HG03135 (cell line): ENCODE measurements around the gene ARHGEF2.

Experiments
- ATAC-seq: cut with Tn5 transposase; IDR thresholded peaks from one replicate; pipeline ENCODE4 v1.9.1; 2021; ENCODE audit warnings: mild to moderate bottlenecking, moderate library complexity; ENCODE audit not compliant: unreplicated experiment

The ARHGEF2 gene

DNA sequence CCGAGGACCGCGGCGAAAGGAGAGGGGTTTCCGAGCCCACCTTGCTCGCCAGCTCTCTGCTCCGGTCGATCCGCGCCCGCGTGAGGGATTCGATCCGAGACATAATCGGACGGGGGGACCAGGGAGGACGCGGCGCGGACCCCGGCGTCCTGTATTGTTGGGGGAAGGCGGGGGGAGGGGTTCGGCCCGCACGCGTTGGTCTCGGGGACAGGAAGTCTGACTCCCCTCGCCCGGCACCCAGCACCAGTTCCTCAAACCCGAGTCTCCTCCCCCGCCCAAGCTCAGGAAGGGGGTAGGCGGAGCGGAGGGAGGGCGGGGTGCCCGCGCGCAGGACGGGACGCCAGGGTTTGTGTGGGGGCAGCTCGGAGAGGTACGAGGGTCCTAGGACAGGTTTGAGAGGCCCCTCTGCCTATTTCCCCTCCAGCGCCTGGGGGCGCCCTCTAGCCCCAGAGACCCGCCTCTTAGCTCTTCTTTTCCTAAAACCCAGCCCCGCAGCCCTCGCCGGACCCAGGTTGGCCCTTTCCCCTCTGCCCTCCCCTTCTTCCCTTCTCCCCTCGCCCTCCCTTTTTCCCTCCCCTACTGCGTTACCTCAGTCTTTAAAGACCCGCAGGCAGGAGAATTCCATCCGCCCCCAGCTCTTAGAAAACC lies at the start of gene ARHGEF2:
ARHGEF2 (minus strand) TSS at position 223 of the 648 bp plus-strand sequence; CDS start at position 103, 120 bp downstream.
- ATAC-seq: peak; percentile 44

DNA sequence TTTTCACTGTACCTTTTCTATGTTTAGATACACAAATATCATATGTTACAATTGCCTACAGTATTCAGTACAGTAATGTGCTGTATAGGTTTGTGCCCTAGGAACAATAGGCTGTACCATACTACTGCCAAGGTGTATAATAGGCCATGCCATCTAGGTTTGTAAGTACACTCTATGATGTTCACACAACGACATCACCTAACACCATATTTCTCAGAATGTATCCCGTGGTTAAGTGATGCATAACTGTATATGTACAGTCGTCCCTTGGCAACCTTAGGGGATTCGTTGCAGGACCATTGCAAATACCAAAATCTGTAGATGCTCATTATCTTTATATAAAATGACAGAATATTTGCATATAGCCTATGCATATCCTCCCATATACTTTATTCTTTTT lies 48.2 kb upstream of the ARHGEF2 start:
- ATAC-seq: no peak

DNA sequence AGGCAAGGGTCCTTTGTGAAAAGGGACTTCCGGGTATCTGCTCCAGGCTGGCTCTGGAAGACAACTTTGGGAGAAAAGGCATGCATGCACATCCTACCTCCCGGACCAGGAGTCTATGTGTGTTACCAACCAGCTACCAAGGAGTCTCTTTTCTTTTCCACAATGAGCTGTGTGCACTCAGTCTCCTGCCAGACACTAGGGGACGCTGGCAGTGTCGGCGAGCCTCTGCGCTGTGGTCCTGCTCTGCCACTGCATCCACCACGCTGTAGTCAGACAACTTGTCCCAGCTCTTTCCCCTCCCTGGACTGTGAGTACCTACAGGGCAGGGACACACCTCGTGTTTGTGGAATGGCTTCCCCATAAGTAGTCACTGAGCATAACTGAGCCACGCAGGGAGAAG lies 47.5 kb upstream of the ARHGEF2 start:
- ATAC-seq: peak; percentile 52

DNA sequence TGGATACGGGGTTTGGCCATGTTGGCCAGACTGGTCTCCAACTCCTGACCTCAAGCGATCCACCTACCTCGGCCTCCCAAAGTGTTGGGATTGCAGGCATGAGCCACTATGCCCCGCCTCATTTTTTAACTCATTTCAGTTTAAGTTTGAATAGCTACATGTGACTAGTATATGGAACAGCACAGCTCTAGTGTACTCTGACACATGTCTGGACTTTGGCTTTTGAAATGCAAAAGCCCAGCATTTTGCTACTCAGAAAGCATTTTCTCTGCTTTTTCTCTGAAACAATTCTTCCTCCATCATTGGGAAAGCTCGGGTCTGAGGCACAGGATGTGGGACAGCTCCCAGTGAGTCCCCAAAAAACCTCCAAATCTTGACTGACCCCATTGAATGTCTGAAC lies 46.5 kb upstream of the ARHGEF2 start:
- ATAC-seq: no peak

DNA sequence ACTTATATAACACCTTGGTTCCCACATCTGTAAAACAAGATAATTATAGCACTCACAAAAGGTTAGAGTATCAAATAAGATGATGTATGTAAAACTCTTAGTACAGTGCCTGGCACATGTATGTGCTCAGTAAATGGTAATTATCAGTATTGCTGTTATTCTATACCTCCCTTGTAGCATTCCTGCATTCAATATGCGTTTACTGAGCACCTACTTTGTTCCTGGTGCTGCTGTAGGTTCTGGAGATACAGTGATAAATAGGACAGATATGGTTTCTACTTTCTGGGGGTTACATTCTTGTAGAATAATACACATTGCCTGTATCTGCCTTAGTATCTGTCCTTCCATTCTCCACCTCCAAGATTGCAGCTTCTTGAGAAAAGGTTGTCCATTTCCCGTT lies 43.6 kb upstream of the ARHGEF2 start:
- ATAC-seq: no peak

DNA sequence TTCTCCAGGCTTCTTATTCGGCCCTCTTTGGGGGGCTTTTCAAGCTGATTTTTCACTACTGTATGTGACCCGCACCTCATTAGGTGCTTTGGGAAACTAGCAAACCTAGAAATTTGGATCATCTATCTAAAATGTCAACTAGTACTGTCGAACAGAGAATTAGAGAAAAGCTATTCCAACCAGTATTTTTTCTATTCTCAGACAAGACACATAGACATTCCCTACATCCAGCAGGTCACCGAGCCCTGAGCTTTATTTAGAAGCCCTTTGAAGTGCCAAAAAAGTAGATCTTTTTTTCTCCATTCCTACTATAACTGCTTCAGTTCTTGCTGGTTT lies 42.7 kb upstream of the ARHGEF2 start:
- ATAC-seq: peak; percentile 5

DNA sequence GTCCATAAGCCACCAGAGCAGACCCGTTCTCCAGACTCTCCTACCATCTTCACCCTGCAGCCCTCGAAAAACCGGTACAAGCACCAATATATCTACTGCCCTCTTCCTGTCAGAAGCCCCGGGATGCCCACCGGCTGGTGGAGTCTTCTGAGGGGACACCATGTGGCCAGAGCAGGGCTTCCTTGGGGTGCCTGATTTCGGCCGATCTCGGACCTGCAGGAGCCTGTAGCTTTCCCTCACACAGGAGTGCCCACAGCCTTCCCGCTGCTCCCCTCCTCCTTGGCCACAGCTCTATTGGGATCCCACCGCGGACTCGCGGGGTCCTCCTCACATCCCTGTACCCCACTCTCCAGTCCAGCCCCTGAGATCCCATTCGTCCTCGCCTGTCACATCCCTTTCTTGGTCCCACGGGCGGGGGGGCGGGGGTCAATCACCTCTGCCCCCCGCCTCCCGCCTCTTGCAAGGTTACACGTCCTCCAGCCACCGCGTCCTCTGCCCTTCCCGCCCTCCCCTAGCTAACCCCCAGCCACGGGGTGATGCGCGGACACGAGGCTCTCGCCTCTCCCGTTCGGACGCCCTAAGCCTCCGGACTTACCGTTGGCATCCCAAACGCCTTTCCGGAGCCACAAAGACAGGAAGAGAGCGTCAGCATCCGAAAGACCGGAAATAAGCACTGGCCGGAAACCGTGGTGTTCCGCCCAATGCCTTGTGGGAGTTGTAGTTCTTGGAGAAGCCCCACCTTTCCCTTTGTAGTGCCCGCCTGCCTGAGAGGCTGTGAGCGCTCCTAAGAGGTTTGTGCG lies 42.1 kb upstream of the ARHGEF2 start, which contains the start of gene SSR2:
SSR2 (minus strand) TSS at position 659 of the 800 bp plus-strand sequence. CDS start 784 bp downstream, outside the sequence.
- peak; percentile 94 for ATAC-seq

DNA sequence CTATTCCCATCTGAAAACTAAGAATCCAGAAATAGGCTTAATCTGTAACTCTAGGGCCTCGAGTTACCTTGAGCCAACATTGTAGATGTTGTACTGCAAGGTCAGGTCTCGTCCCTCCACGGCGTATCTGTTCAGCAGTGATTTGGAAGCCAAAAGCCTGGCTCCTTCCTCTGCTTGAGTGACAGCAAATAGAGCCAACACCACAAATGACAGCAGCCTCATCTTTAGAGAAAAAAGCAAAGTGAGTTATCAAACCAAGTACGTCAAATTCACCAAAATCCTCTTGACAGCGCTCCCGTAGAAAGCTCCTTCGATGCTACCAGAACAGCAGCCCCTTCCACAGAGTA lies 41.6 kb upstream of the ARHGEF2 start:
- ATAC-seq: no peak

DNA sequence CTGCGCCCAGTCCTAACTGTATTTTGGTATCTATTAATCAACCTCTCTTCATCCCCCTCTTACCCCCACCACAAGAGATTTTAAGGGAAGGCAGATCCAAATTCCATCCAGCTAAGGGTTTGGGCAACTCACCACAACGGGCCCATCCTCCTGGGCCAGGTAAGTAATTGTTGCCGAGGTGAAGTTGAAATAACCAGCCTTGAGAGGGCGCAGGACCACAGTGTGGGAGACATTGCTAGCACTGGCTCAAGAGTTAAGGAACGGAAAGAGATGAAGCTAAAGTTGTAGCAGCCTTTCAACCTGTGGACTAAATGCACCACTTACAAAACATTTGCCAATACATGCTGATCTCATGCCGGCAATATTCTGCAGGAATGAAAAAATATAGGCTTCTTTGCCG lies 36.5 kb upstream of the ARHGEF2 start:
- ATAC-seq: no peak

DNA sequence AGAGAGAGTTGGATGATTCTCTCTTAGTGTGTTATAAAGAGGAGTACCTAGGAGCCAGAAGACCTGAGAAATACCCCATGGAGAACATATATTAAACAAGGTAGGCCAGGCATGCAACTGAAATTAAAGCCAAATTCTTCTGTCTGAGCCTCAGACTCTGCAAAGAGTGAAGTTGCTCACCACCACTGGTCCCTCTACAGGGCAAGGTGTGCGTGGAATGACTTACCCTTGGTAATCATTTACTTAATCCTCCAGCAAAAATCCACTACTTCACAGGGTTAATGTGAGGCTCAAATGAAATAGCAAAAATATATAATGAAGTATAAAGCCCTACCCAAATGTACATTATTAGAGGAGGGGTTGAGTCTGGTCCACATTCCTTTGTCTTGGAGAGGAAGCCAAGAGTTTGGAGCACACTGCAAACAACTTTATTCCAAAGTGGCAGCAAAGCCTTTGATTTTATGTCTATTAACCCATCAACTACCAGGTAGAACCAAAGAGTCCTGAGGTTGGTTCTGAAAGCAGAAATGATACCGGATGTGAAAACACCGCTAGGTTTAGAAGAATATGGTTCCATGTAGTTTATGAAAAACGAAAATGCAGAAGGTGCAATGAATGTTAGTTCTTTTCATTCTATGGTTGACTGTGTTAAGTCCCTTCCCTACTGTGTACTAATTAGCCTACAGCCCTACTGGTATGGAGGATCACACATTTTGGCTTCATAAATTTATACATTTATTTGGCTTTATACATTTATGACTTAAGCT lies 33.9 kb upstream of the ARHGEF2 start:
- peak; percentile 78 for ATAC-seq

DNA sequence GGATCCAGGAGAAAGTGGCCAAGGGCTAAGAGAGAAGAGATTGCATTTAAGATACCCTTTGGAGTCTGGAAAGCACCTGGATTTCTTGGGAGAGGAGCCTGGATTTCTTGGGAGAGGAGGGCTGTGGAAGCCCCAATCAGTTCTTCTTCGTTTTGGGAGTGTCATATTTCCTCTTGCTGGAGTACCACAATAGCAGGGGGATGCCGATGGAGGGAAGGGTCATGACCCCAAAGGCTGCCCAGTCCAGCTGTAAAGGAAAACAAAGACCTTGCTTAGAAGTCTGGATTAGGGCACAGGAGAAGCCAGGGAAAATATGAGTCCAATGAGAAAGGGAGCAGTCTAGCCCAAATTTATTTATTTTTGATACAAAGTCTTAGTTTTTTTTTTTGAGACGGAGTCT lies 31.1 kb upstream of the ARHGEF2 start:
- ATAC-seq: no peak

DNA sequence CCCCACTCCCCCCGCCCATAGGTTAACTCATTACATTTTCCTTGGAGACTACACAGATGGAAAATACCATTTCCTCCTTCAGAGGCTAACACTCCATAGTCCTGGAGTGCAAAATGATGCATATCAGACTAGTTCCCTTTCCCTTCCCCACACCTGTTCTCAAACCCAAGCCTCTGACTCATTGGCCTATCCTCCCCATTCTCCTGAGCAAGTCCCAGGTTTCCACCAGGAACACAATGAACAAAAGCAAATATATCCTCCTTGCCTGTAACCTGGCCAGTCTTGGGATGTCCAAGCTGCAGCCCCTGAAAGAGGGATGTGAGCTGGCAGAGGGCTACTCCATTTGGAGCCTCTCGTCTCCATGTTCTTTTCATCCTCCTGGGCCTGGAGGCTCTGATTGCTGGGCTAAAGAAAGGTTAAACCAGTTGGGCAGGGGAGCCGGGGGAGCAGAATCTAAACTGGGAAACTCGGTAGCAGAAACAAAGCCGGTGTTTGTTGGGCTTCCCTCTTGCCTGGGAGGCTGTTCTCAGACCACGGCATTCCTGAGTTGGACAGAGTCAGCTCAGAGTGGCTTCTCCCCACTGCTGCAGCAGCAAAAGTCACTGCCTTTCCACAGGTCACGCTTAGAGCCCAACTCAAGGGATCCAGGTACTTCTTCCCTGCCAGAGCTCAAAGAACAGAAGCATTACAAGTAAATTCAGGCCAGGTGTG lies 28.5 kb upstream of the ARHGEF2 start:
- no peak for ATAC-seq

DNA sequence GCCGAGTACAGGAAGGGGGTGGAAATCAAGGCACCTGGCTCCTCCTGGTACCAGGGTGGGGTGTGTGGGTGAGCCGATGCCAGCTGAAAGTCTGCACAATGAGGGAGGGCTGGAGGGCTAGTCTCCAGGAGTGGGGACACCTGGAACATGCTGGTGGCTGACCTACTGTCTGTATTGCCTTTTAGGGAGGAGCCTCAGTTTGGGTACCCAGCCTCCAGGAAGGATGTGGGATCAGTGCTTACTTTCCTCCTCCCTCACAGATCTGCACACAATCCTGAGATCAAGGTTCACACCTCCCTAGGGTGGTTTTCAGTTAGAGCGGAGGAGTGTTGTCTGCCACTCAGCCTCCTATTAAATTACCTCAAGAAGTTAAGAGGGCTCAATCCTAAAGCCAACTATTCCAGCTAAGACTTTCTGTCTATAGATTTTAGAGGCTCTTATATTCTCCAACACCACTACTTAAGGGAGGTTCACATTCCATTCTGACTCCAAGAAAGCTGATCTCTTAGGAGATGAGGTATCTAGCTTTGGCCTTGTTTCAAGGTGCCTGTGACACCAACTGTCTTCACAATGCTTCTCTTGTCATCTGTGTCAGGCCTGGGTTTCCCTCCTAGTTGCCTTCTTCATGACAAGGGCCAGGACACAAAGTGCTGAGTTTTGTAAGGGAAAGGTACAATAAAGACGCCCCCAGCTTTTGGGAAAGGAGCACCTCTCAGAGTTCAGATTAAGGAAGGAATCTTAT lies 26.7 kb upstream of the ARHGEF2 start:
- no peak for ATAC-seq

DNA sequence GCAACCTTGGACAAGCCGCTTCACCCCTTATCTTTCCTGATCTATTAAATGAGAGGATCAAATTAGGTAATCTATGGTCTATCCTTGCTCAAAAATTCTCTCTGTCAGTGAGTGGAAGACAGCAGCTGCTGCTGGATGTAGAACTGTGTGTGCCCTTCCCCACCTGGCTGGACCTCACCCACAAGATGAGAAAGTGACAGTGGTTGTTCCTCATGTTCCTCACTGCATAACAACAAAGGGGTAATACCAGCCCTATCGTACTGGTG lies 25.5 kb upstream of the ARHGEF2 start:
- ATAC-seq: no peak

DNA sequence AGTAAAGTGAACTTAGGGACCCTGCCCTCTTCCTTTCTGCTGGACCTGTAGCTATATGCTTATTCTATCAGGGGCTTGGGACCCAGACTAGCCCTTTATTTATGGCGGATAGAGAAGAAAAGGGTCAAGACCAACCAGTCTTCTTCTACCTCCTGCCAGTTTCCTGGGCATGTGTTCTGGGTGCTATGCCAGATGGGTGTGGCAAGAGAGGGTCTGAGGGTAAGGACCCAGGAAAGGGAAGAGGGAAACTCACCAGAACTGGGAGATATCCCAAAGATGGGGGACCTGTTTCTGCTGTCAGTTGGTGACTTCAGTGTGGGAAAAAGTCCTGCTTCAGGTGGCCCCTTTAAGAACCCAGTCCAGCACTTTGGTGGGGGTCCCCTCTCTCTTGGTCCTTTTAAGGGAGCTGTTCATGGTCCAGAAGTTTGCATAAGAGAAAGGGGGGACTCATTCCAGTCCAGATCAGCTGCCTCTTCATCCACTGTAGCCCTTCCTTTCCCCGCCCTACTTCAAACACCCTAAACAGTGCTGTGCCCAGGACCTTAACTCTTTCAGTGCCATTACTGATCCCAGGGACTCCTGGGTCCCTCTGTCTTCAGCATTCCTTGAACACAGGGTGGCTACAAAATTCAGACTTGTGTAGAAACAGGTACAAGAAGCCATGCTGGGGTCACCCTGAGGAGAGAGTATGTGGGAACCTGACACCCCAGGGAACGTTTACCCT lies 24.0 kb upstream of the ARHGEF2 start:
- no peak for ATAC-seq

DNA sequence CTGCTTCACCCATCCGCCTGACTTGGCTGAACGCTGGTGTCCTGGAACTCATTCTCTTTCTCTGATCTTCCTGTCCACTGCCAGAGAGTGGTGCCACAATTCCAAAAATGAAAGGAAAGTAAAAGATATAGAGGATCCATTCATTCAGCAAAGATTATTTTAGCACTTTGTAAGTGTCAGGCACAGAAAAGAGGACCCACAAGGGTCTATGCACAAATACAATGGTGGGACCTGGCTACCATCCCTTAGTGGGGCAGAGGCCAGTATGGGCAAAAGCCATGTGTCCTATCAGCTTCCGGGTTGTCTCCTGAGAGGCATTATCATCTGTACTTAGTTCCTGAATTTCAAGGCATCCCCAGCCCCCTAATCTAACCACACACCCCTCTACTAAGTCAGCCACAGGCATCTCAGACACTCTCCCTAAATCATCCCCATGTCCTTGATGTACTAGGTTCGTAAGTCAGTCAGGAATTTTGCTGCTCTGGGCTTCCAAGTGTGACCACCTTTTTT lies 23.4 kb upstream of the ARHGEF2 start:
- no peak for ATAC-seq

DNA sequence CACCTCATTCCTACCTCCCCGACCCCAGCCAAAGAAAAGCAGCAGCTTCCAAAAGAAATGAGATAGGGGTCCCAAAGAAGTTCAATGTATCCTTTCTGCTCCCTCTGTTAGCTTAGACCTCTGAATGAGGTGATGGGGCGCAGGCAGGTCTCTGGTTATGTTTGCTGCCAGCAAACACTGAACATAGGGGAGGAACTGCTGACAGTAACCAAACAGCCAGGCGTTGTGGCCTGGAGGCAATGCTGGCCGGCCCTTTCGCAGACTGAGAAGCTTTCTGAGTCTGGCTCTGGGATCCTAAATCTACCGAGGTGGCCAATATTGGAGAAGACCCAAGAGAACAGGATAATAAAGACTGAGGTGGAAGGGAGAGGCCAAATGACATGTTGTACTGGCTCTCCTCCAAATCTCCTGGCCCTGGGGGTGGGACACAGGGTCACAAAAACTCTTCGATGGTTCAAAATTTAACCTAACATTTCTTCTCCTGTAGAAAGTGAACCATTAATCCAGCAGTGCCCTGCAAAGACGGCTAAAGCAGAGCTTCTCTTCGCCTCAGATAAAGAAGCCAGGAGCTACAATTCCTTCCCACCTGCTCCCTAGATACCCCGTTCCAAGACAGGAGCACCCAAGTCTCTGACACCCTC lies 22.8 kb upstream of the ARHGEF2 start:
- no peak for ATAC-seq

DNA sequence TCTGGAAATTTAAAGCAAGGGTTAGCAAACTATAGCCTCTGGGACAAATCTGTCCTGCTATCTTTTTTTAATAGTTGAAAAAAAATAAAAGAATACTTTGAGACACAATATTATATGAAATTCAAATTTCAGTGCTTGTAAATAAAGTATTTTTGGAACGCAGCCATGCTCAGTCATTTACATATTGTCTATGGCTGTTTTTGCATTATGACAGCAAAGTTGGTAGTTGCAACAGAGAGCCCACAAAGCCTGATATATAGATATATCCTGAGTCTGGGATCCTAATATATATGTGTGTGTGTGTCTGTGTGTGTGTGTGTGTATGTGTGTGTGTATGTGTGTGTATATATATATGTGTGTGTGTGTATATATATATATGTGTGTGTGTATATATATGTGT lies 21.6 kb upstream of the ARHGEF2 start:
- no peak for ATAC-seq

DNA sequence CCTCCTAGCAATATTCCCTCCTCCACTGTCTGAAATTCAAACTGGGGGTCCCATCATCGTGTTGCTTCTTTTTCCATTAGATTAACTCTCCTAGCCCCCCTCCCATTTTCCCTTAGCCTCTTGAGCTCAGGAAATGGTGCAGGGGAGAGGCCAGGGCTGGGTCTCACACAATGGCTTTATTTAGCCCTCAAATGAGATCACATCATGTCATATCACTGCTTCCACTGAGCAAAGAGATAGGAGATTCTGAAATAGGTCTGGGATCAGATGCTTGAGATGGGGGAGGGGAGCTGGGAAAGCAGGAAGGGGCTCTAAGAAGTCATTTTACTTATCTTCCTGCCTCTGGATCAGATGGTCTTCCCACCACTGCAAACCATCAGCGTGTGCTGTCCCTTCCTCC lies 17.8 kb upstream of the ARHGEF2 start:
- ATAC-seq: no peak
